Forelimb muscle (tissue), 1 donor: ENCODE data around the gene HNRNPAB. TPM values are rescaled to one million over a fixed set of nuclear protein-coding genes. Genes with fewer than 3 reads are reported as not detected.
"Not testable (repeated sequence)": the region's sequence is repeated elsewhere in the genome, so short reads cannot be mapped to it uniquely, and the experiment has no call there.

Experiments used
- DNase-seq: peaks from one replicate; pipeline ENCODE4 v3.0.0-alpha.2; 2013; ENCODE audit warnings: low read depth
- polyA plus RNA-seq: library from polyadenylated mRNA; unstranded; fragments of 120-200 nt; gene quantifications from one replicate; pipeline ENCODE4 v1.2.1, GENCODE V29; 2013; ENCODE audit not compliant: insufficient read length

The HNRNPAB gene
- polyA plus RNA-seq, 1 donor = 85.7 TPM

DNA sequence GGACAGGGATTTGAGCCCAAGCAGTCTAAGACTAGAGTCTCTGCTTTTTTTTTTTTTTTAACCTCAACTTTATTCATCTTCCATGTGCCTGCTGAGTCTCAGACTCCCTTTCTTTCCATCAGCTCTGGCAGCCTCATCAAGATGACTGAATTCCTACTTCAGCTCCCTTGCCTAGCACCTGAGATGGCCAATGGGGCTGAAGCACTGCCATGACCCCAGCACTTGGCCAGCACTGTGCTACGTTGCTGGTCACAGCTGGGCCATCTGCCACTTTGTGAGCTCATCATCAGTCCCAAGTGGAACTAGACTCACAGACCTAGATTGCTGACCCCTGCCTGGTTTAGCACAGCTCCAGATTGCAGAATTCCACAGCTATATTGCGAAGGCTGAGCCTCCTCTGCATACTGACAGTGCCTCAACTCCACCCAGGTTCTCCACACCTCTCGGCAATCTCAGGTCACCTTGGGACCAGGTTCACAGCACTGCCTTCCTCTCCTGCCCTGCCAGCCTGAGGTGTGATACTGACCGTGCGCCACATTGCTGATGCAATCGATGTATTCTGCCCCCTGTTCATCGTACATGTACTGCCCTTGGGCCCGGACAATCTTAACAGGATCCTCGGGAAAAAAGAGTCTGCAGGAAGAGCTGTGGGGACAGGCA lies 26.7 kb downstream of the HNRNPAB start:
- DNase-seq = no peak

DNA sequence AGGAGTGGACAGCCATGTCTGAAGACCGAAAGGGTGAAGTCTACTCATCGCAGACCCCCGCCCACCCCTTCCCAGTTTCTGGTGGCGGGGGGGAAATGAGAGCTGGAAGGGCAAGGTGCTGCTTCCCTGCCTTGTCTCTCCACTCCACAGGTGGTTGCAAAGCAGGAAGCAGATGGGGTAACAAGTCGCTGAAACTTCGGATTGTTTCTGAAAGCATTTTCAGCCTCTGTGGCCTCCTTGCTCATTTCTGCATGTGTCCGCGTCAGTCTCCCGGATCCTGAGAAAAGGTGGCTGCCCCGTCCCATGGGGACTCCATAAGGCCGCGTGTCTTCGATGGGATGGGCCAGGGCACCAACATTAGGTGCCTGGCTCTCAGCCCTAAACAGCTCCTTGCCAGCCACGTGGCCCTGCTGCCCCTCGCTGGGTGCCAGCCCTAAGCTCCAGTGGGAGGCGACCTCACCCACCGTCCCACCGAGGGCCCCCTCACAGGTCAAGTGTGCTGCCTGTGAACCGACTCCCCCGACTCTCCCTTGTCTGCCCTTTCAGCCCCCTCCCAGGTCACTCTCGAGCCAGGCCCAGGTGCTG lies 27.3 kb downstream of the HNRNPAB start:
- DNase-seq = no peak

DNA sequence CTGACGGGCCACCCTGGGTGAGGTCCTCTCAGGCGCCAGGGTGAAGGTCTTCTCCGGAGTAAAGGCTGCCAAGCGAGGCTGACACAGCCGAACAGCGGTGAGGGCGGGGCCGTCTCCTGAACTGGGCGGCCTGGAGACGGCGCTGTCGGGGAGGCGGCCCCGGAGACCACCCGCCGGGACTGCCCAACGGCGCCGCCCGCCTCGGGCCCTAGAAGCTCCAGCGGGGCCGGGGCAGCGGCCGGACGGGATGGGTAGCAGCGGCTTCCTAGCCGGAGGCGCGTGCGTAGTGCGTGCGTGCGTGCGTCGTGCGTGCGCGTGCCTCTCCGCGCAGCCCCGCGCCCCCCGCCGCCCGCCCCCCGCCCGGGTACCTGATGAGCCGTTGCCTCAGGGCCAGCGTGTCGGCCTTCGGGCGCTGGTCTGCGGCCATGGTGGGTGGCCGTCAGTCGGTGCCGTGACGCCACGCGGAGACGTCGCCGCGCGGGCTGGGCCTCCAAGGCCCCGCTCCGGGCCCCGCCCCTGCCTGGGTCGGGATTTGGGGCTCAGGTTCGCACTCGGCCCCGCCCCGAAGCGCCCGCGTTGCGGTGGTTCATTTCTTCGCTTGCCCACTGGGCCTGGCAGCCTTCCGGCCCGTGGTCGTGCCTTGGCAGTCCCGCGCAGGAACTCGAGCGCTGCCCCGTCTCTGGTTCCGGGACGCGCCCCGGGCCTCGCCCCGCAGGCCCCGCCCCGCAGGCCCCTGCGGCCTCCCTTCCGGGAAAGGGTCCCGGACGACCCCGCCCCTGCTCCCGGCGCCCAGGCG lies 28.0 kb downstream of the HNRNPAB start, which contains the start of gene PHYKPL:
PHYKPL (minus strand) TSS at position 679 of the 796 bp plus-strand sequence; CDS start at position 427, 252 bp downstream.
- no peak for DNase-seq

DNA sequence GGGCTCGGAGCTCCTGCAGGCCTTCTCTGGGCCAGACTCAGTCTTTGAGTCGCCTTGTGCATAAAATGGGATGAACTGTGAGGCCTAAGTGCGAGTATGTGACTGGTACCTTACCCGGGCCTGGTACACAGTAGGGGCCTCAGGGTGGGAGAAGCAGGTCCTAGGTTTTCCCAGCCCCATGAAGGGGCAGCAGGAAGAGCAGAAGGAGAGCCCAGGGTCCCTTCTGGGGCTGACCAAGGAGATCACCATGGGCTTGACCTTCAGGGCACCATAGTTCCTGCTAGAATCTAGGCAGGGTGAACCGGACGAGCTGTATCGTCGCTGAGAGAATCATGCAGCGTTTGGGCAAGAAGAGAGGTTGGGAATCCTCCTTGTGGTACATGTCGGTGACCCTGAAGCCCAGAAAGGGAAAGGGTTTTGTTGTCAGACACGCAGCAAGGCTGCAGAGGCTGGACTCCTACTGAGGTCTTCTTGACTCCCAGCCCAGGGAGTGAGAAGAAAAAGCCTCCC lies 28.6 kb downstream of the HNRNPAB start:
- no peak for DNase-seq

DNA sequence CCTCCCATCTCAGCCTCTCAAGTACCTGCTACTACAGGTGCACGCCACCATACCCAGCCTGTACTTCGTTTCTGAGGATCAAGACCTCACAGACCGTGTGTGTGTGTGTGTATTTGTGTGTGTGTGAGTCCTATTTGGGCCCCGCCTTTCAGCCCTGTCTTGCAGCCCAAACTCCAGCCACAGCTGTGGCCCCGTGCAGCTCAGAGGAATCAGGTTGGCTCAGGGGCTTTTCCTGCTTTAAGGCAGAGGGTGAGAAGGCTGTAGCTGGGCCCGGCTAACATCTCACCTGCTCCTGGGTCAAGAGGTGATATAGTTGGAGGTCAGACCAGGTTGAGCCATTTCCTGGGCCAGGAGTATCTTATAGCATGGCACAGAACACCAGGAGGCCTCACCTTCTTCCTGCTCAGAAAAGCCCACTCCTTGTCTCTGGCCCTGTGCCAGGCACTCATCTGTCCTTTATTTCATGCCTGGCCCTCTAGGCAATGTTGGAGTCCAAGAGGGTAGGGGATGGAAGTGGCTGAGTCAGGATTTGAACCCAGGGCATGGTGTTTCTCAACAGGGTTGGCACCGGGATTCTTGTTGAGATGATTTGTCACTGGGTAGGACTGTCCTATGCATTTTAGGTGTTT lies 29.9 kb downstream of the HNRNPAB start:
- DNase-seq = no peak

DNA sequence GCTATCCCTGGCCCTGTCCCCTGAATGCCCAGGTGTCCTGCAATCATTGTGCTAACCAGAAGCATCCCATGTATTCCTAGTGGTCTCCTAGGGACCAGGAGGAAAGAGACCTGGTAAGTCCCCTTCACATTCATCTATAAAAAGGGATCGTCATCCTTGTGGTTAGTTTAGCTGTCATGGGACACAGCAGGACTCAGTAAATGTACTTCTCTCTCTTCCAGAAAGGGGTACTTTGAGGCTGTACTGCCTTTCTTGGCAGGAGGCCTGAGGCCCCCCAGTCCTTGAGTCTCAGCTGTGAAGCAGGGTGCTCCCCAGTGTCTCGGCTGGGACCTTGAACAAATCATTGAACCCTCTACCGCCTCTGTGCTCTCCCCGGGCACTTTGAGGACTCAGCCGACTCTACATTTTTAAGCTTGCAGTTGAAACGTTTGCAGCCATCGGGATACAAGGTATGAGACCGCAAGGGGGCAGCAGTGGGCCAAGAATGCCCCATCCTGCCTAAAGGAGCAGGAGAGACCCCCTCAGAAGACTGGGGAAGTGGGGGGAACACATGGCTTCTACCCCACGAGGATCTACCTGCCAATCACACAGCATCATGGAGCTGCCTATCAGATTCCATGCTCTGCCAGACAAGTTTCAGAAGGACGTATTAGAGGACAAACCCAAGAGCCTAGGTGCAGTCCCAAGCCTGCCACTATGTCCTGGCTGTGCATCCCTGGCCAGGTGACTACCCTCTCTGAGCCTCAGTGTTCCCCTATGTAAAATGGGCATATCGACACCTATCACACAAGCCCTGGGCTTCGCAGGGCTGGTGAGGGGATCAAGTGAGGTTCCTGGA lies 30.6 kb downstream of the HNRNPAB start:
- no peak for DNase-seq

DNA sequence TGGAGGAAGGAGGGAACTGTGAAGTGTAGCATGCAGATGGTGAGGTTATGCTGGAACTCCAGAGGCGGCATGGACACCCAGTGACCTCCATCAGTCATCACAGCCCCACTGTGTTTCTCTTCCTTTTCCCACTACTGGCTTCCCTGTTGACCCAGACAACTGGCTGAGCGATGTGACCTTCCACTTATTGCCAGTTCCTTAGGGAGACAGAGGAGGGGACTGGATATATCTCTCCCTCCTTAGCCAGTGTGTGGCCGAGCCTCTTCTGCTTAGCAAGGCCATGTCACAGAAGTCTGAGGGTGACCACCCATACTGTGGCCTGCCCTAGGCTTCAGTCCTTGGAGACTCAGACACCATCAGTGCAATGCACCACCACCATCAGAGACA lies 31.2 kb downstream of the HNRNPAB start:
- DNase-seq = no peak

- no peak for DNase-seq
Measured at GRCh38 chr5:178236126-178236525, 31.8 kb downstream of the HNRNPAB start.

GRCh38 chr5:178236679-178237078 lies 32.3 kb downstream of the HNRNPAB start:
- no peak for DNase-seq

- DNase-seq = no peak
Measured at GRCh38 chr5:178237431-178238312, 33.3 kb downstream of the HNRNPAB start.

GRCh38 chr5:178238313-178238635 lies 33.9 kb downstream of the HNRNPAB start:
- no peak for DNase-seq

GRCh38 chr5:178238711-178239592 lies 34.6 kb downstream of the HNRNPAB start:
- DNase-seq = no peak

- not testable (repeated sequence) for DNase-seq
Measured at GRCh38 chr5:178239626-178240301, 35.4 kb downstream of the HNRNPAB start.

DNA sequence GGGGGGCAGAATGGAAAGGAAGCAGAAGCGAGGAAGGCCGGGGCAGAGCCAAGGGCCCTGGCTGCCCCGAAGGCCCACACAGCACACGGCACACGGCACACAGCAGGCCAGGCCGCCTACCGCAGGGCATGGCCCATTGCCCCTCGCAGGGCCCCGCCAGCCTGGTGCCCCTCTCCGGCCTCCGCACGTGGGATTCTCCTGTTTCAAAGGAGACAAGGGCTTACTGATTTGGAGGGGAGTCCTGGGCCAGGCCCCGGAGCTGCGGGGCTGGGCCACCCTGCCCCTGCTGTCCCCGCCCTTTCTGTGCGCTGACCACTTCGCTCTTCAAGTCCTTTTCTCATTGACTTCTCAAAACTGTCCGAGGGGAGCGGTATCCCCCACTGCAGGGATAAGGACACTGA lies 36.0 kb downstream of the HNRNPAB start:
- no peak for DNase-seq

DNA sequence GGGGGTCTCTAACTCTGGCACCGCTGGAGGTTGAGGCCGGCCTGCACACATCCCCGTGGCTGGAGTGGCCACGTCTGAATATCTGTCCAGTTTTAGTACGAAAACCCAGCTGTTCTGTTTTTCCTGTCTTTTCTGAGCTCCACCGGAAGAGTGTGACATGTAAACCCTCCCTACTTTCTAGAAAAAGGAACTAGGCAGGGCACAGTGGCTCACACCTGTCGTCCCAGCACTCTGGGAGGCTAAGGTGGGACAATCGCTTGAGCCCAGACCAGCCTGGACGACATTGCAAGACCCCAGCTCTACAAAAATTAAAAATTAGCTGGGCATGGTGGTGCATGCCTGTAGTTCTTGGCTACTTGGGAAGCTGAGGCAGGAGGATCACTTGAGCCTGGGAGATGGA lies 36.4 kb downstream of the HNRNPAB start:
- no peak for DNase-seq

GRCh38 chr5:178241231-178241663 lies 36.9 kb downstream of the HNRNPAB start:
- no peak for DNase-seq

DNA sequence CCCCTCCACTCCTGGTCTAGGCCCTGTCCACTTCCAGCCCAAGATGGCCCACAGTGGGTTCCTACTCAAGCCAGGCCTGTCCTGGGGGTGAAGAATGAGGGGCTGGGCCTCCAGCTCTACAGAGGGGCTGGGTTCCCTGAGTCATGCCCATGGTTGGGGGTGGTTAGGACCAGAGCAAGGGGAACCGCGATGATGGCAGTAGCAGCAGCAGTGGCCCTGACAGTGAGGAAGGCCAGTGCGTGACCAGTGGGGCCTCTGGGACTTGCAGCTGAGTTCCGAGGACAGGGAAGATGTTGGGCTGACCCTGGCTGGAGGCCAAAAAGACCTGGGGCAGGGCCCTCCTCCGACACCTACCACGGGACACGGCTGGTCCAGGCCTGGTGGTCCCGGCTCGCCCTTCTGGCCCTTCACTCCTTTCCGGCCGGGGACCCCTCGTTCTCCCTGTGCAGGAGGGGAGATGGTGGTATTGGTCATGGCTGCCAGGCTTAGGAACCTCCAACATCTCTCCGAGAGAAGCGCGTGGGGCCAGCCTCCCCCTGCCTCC lies 37.4 kb downstream of the HNRNPAB start:
- DNase-seq = no peak

DNA sequence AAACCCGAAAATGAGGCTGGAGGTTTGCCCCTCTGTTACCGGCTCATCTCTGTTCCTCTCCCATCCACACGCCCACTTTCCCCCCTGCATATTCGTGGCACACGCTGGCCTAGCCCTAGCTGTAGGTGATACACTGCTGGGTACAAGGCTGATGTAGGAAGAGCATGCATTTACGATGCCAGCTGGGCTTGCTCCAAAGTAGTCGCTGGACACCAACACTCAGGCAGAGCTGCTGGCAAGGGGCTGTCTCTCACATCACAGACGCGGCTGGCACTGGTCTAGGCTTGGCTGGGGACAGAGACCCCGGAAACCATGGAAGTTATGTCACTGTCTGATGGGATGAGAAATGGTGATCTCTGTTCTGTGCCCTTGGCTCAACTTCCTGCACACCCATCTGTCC lies 38.1 kb downstream of the HNRNPAB start:
- no peak for DNase-seq
